ENCODE measurements around the gene IL6R.

GRCh38 chr1:154436433-154436832 lies 31.3 kb downstream of the IL6R start:
- TF ChIP-seq CTCF (IDR thresholded peaks at IDR 0.05) (no peak), POLR2A (IDR thresholded peaks at IDR 0.05) (no peak)
